ES-I3 (cell line): ENCODE measurements around the gene CIITA.
"Not testable (repeated sequence)": the region's sequence is repeated elsewhere in the genome, so short reads cannot be mapped to it uniquely, and the experiment has no call there.

Source experiments
- H3K36me3 ChIP-seq: 2 replicates; pipeline ENCODE4 v1.6.1; 2013; ENCODE audit warnings: mild to moderate bottlenecking, low read length, control low read depth, moderate library complexity; ENCODE audit not compliant: insufficient read depth
- H3K4me1 ChIP-seq: 2 replicates; pipeline ENCODE4 v1.6.1; 2013; ENCODE audit warnings: mild to moderate bottlenecking, control low read depth, low read length; ENCODE audit not compliant: insufficient read depth
- H3K9ac ChIP-seq: 2 replicates; pipeline ENCODE4 v1.6.1; 2013; ENCODE audit warnings: low read depth, mild to moderate bottlenecking, low read length, moderate library complexity
- H3K9me3 ChIP-seq: 2 replicates; pipeline ENCODE4 v1.6.1; 2013; ENCODE audit warnings: mild to moderate bottlenecking, low read length, moderate library complexity; ENCODE audit not compliant: control insufficient read depth, insufficient read depth

CIITA gene

GRCh38 chr16:10926867-10927266, 49.9 kb downstream of the CIITA start:
- Histone ChIP-seq H3K4me1 (peaks cover 5% of the 10 kb centered on the region; the same call in 1 of the 2 replicates), H3K9me3 (no peaks in the 10 kb centered on the region), H3K9ac (no peak overlapping the region), H3K36me3 (peaks cover 4% of the 10 kb centered on the region; the same call in 1 of the 2 replicates)

GRCh38 chr16:10927497-10928112, 50.6 kb downstream of the CIITA start:
- H3K9ac ChIP-seq: no peak overlapping the region

GRCh38 chr16:10929097-10929496, 52.1 kb downstream of the CIITA start:
- H3K4me1 ChIP-seq, H3K9me3 ChIP-seq, H3K9ac ChIP-seq, H3K36me3 ChIP-seq: not testable (repeated sequence)

More at GRCh38 chr16:10927497-10928112, 50.6 kb downstream of the CIITA start:
- H3K9me3 ChIP-seq: no peaks in the 10 kb centered on the region
- peaks cover 5% of the 10 kb centered on the region; the same call in 1 of the 2 replicates for H3K4me1 ChIP-seq
- H3K36me3 ChIP-seq: peaks cover 4% of the 10 kb centered on the region; the same call in 1 of the 2 replicates

- Histone ChIP-seq H3K4me1 (no peaks in the 10 kb centered on the region), H3K36me3 (peaks cover 4% of the 10 kb centered on the region; the same call in 1 of the 2 replicates), H3K9ac (no peak overlapping the region), H3K9me3 (no peaks in the 10 kb centered on the region)
Measured at GRCh38 chr16:10929853-10930754, 53.1 kb downstream of the CIITA start.

GRCh38 chr16:10930755-10931093, 53.7 kb downstream of the CIITA start:
- H3K4me1 ChIP-seq: no peaks in the 10 kb centered on the region
- no peak overlapping the region for H3K9ac ChIP-seq
- H3K36me3 ChIP-seq: peaks cover 4% of the 10 kb centered on the region; the same call in 1 of the 2 replicates
- H3K9me3 ChIP-seq: no peaks in the 10 kb centered on the region

GRCh38 chr16:10931134-10931533, 54.1 kb downstream of the CIITA start:
- Histone ChIP-seq H3K36me3 (peaks cover 4% of the 10 kb centered on the region; the same call in 1 of the 2 replicates), H3K4me1 (no peaks in the 10 kb centered on the region), H3K9me3 (no peaks in the 10 kb centered on the region), H3K9ac (no peak overlapping the region)

- peaks cover 4% of the 10 kb centered on the region; the same call in 1 of the 2 replicates for H3K36me3 ChIP-seq
- H3K9me3 ChIP-seq: no peaks in the 10 kb centered on the region
- H3K9ac ChIP-seq: no peak overlapping the region
- H3K4me1 ChIP-seq: no peaks in the 10 kb centered on the region
Measured at GRCh38 chr16:10931977-10932632, 55.1 kb downstream of the CIITA start.

GRCh38 chr16:10932959-10933710, 56.1 kb downstream of the CIITA start:
- Histone ChIP-seq H3K9me3 (no peaks in the 10 kb centered on the region), H3K4me1 (no peaks in the 10 kb centered on the region), H3K9ac (no peak overlapping the region), H3K36me3 (no peaks in the 10 kb centered on the region)

GRCh38 chr16:10933865-10934264, 56.9 kb downstream of the CIITA start:
- no peaks in the 10 kb centered on the region for H3K36me3 ChIP-seq
- H3K4me1 ChIP-seq: no peaks in the 10 kb centered on the region
- no peaks in the 10 kb centered on the region for H3K9me3 ChIP-seq
- H3K9ac ChIP-seq: no peak overlapping the region

GRCh38 chr16:10934325-10935107, 57.5 kb downstream of the CIITA start:
- Histone ChIP-seq H3K9ac (no peak overlapping the region), H3K9me3 (no peaks in the 10 kb centered on the region), H3K36me3 (no peaks in the 10 kb centered on the region), H3K4me1 (no peaks in the 10 kb centered on the region)

- no peaks in the 10 kb centered on the region for H3K9me3 ChIP-seq
- H3K9ac ChIP-seq: no peak overlapping the region
- 0 out of 2 replicates have a peak, but pooled peaks cover 1% of the 10 kb centered on the region for H3K4me1 ChIP-seq
- H3K36me3 ChIP-seq: no peaks in the 10 kb centered on the region
Measured at GRCh38 chr16:10935226-10935915, 58.4 kb downstream of the CIITA start.

- H3K9ac ChIP-seq: no peak overlapping the region
- no peaks in the 10 kb centered on the region for H3K9me3 ChIP-seq
- H3K36me3 ChIP-seq: no peaks in the 10 kb centered on the region
- H3K4me1 ChIP-seq: 0 out of 2 replicates have a peak, but pooled peaks cover 5% of the 10 kb centered on the region
Measured at GRCh38 chr16:10936272-10936984, 59.4 kb downstream of the CIITA start.
